IMR-90 (cell line): Measurements from ENCODE around the gene FUT7. TPM values are rescaled to one million over a fixed set of nuclear protein-coding genes. Genes with fewer than 3 reads are reported as not detected.

Experiments used
- ATAC-seq: fragments of 200-7000 bp; cut with Tn5 transposase; 2 replicates; pipeline ENCODE4 v1.9.1; 2020; ENCODE audit warnings: low read depth, mild to moderate bottlenecking, moderate library complexity
- BruUV-seq: library from RNA; stranded (reverse); fragments of 400-500 nt; replicated peaks from 2 replicates; lab custom pipeline; 2021; lab: Mats Ljungman, UMichigan
- CTCF ChIA-PET: fragments of 300-600 bp; formaldehyde crosslinking; extraction: SDS; loops from one replicate; lab custom pipeline; 2021; ENCODE audit warnings: antibody characterized with exemption; lab: Yijun Ruan, JAX
- POLR2A ChIA-PET: fragments of 300-600 bp; sonication (Branson Sonifier 250); formaldehyde crosslinking; loops from one replicate; lab custom pipeline; 2022; ENCODE audit warnings: antibody characterized with exemption; ENCODE audit not compliant: unreplicated experiment; lab: Charles Lee
- DNase-seq: peaks from one replicate; pipeline ENCODE4 v3.0.0; 2013
- H2AFZ ChIP-seq: replicated peaks from 2 replicates; pipeline ENCODE3; 2013; ENCODE audit warnings: low read length, mild to moderate bottlenecking; ENCODE audit not compliant: poor library complexity
- H2AK5ac ChIP-seq: 2 replicates; pipeline ENCODE4 v1.6.1; 2013; ENCODE audit warnings: low read depth, low read length, inconsistent platforms
- H2AK9ac ChIP-seq: replicated peaks from 2 replicates; pipeline ENCODE3; 2013; ENCODE audit warnings: mild to moderate bottlenecking, low read depth, low read length, moderate library complexity; ENCODE audit not compliant: poor library complexity
- H2BK120ac ChIP-seq: 2 replicates; pipeline ENCODE4 v1.6.1; 2013; ENCODE audit warnings: low read depth, low read length, inconsistent platforms
- H2BK15ac ChIP-seq: 3 replicates; pipeline ENCODE4 v1.6.1; 2013; ENCODE audit warnings: low read depth, low read length, inconsistent platforms
- H2BK20ac ChIP-seq: 2 replicates; pipeline ENCODE4 v1.6.1; 2013; ENCODE audit warnings: low read depth, mild to moderate bottlenecking, inconsistent platforms, low read length, moderate library complexity
- H2BK5ac ChIP-seq: 2 replicates; pipeline ENCODE4 v1.6.1; 2013; ENCODE audit warnings: mild to moderate bottlenecking, low read depth, low read length, inconsistent platforms; ENCODE audit not compliant: poor library complexity, severe bottlenecking
- H3K14ac ChIP-seq: replicated peaks from 2 replicates; pipeline ENCODE4 v1.6.1; 2013; ENCODE audit warnings: low read depth, low read length, inconsistent platforms
- H3K18ac ChIP-seq: 2 replicates; pipeline ENCODE4 v1.6.1; 2013; ENCODE audit warnings: low read depth, low read length, control low read depth
- H3K23ac ChIP-seq: 2 replicates; pipeline ENCODE4 v1.6.1; 2013; ENCODE audit warnings: low read depth, low read length, inconsistent platforms
- H3K27ac ChIP-seq: 2 replicates; pipeline ENCODE4 v1.5.1; 2013; ENCODE audit warnings: mild to moderate bottlenecking, control low read depth, low read length; ENCODE audit not compliant: insufficient read depth
- H3K27me3 ChIP-seq: 2 replicates; pipeline ENCODE4 v1.6.1; 2013; ENCODE audit warnings: low read length; ENCODE audit not compliant: control insufficient read depth, insufficient read depth
- H3K36me3 ChIP-seq: 2 replicates; pipeline ENCODE4 v1.6.1; 2013; ENCODE audit warnings: low read length, mixed read lengths; ENCODE audit not compliant: control insufficient read depth, insufficient read depth
- H3K4ac ChIP-seq: 2 replicates; pipeline ENCODE4 v1.6.1; 2013; ENCODE audit warnings: low read depth, low read length, inconsistent platforms
- H3K4me1 ChIP-seq: 2 replicates; pipeline ENCODE4 v1.6.1; 2013; ENCODE audit warnings: low read length, mixed read lengths; ENCODE audit not compliant: control insufficient read depth, insufficient read depth
- H3K4me2 ChIP-seq: 2 replicates; pipeline ENCODE4 v1.6.1; 2013; ENCODE audit warnings: low read depth, mild to moderate bottlenecking, control low read depth, low read length, moderate library complexity
- H3K4me3 ChIP-seq: 2 replicates; pipeline ENCODE4 v1.5.1; 2013; ENCODE audit warnings: low read depth, mild to moderate bottlenecking, control low read depth, low read length, moderate library complexity; ENCODE audit not compliant: insufficient read depth
- H3K56ac ChIP-seq: 2 replicates; pipeline ENCODE4 v1.6.1; 2013; ENCODE audit warnings: low read length, inconsistent platforms; ENCODE audit not compliant: insufficient read depth; ENCODE audit errors: extremely low read depth
- H3K79me1 ChIP-seq, 2 experiments: 2 replicates each; pipeline ENCODE4 v1.6.1; 2013; ENCODE audit warnings: low read length in 2 of 2, inconsistent platforms in 1 of 2, low read depth in 1 of 2
- H3K9ac ChIP-seq: 2 replicates; pipeline ENCODE4 v1.6.1; 2013; ENCODE audit warnings: low read depth, low read length, control low read depth
- H3K9me1 ChIP-seq: 2 replicates; pipeline ENCODE4 v1.6.1; 2013; ENCODE audit warnings: low read length, inconsistent platforms; ENCODE audit not compliant: insufficient read depth
- H3K9me3 ChIP-seq: 2 replicates; pipeline ENCODE4 v1.6.1; 2013; ENCODE audit warnings: low read length; ENCODE audit not compliant: control insufficient read depth, insufficient read depth
- H4K20me1 ChIP-seq: 2 replicates; pipeline ENCODE4 v1.6.1; 2013; ENCODE audit warnings: low read length, inconsistent platforms; ENCODE audit not compliant: insufficient read depth
- H4K5ac ChIP-seq: 2 replicates; pipeline ENCODE4 v1.6.1; 2013; ENCODE audit warnings: mild to moderate bottlenecking, low read depth, low read length, control low read depth
- H4K8ac ChIP-seq, 2 experiments: 2 replicates each; pipeline ENCODE4 v1.6.1; 2013; ENCODE audit warnings: low read depth in 2 of 2, low read length in 2 of 2, control low read depth in 1 of 2, inconsistent platforms in 1 of 2
- H4K91ac ChIP-seq: 2 replicates; pipeline ENCODE4 v1.6.1; 2013; ENCODE audit warnings: low read depth, low read length, inconsistent platforms; ENCODE audit not compliant: insufficient read depth
- BHLHE40 ChIP-seq: fragments of 150-350 bp; IDR thresholded peaks from 2 replicates; pipeline ENCODE4 v1.6.1; 2016; ENCODE audit warnings: mild to moderate bottlenecking, low read depth, low read length
- CHD1 ChIP-seq: IDR thresholded peaks from 2 replicates; pipeline ENCODE4 v1.6.1; 2012; ENCODE audit warnings: low read depth, low read length, improper control_type of control experiment
- MAFK ChIP-seq: IDR thresholded peaks from 2 replicates; pipeline ENCODE4 v1.6.1; 2012; ENCODE audit warnings: low read depth, low read length, improper control_type of control experiment
- RCOR1 ChIP-seq: IDR thresholded peaks from 2 replicates; pipeline ENCODE4 v1.6.1; 2012; ENCODE audit warnings: mild to moderate bottlenecking, low read length, improper control_type of control experiment; ENCODE audit not compliant: insufficient replicate concordance
- RFX5 ChIP-seq: IDR thresholded peaks from 2 replicates; pipeline ENCODE4 v1.8.0; 2012; ENCODE audit warnings: low read depth, mild to moderate bottlenecking, low read length, moderate library complexity
- WGBS, 2 experiments: methylation state at CpG; one replicate each; pipeline versions ENCODE4 v1.1.5 to v1.1.7; 2013; ENCODE audit warnings: missing lambda C conversion rate in 2 of 2; ENCODE audit not compliant: insufficient read length in 1 of 2; ENCODE audit errors: extremely low coverage in 2 of 2; 5-methylcytosine and 5-hydroxymethylcytosine counted together
- dilution Hi-C: fragments of 300-500 bp; cut with HindIII; formaldehyde crosslinking; loops from one replicate; pipeline ENCODE4 v1.14.3; 2018; ENCODE audit warnings: low sequenced_read_pairs; ENCODE audit not compliant: unreplicated experiment
- in situ Hi-C: fragments of 300-500 bp; cut with MboI; formaldehyde crosslinking; loops from 3 replicates; pipeline ENCODE4 v1.14.3; 2019; ENCODE audit warnings: low sequenced_read_pairs, inconsistent platforms, mixed read lengths
- intact Hi-C: fragments of 100-400 bp; cut with micrococcal nuclease; formaldehyde crosslinking; loops from 2 replicates; pipeline ENCODE4 v1.10.0; 2022
- polyA plus RNA-seq, 3 experiments: library from polyadenylated mRNA; depleted of rRNA; stranded (reverse); fragments of >200 nt; gene quantifications; 2 replicates each; pipeline ENCODE4 v1.2.3, GENCODE V29; 2012; ENCODE audit warnings: low replicate concordance in 1 of 3
- total RNA-seq: library from RNA; depleted of rRNA; stranded (reverse); fragments of >200 nt; gene quantifications from 2 replicates; pipeline ENCODE4 v1.2.3, GENCODE V29; 2012
- TF ChIP-seq, protein P1 (sequence below): fragments of 150-350 bp; IDR thresholded peaks from 2 replicates; pipeline ENCODE4 v1.6.1; 2016; ENCODE audit warnings: low read depth, mild to moderate bottlenecking, low read length, moderate library complexity, borderline replicate concordance

FUT7 gene
- total and polyA plus RNA-seq, 2 of the 4 experiments (the other 2 are of a cell fraction) = not detected

DNA sequence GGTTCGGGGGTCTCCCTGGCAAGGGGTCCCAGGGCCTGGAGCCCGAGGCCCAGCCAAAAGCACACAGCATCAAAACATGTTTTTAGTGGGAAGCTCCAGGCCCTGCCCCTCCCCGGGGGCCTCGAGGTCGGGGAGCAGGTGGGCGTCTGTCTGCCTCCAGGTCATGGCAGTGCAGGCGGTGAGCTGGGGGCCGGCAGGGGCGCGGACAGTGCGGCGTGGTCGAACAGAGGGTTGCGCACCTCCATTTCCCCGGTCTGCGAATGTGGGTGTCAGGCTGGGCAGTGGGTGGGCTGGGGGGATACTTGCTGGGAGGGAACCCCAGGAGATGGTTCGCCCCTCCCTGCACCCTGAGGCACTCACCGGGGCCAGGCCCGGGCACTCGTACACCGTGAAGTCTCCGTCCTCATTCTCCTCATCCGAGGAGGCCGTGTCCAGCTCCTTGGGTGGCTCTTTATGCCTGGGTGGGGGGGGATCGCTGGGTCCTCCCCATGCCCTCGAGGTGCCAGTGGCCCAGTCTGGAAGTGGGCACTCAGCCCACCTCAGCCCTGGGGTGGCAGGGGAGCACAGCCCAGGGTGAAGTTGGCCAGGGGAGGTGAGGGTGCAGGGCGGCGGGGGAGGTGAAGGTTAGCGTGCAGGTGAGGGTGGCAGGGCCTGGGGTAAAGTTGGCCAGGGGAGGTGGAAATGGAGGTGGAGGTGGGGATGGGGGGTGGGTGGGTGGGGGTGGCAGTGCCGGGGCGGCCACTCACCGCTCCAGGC, 7.9 kb upstream of the FUT7 start:
- Histone ChIP-seq H3K4me3 (no peak overlapping the region), H3K27ac (no peak overlapping the region), H3K9ac (no peak overlapping the region), H2BK120ac (no peak overlapping the region), H3K4me1 (peaks cover 8% of the 10 kb centered on the region), H2AK5ac (no peak overlapping the region), H3K23ac (no peak overlapping the region), H3K79me1 (peaks cover 2 to 13% of the 10 kb centered on the region in 2 experiments; a peak in 3 of 4 replicates), H3K56ac (no peak overlapping the region), H3K9me3 (no peaks in the 10 kb centered on the region), H3K4me2 (no peak overlapping the region), H3K27me3 (no peaks in the 10 kb centered on the region), H4K8ac (no peak overlapping the region), H2BK15ac (no peak overlapping the region), H2BK20ac (no peak overlapping the region), H4K91ac (no peak overlapping the region), H3K9me1 (no peaks in the 10 kb centered on the region), H3K18ac (no peak overlapping the region), H3K4ac (no peak overlapping the region), H2BK5ac (no peak overlapping the region), H2AK9ac (no peak overlapping the region), H4K20me1 (peaks cover 25% of the 10 kb centered on the region), H4K5ac (no peak overlapping the region), H3K14ac (no peak overlapping the region), H3K36me3 (peaks cover 17% of the 10 kb centered on the region), H2AFZ (no peak overlapping the region)
- 78% methylated on average over 7 of the region's 32 CpGs; no CpG with 5 or more reads in 1 of the 2 experiments for WGBS, 2 experiments
- DNase-seq (no peak), ATAC-seq (no peak)
- in situ Hi-C loops (loop anchor here (10.0 kb wide), 1 partner anchor 255 kb away; no protein-coding TSS in a partner anchor), intact Hi-C loops (no loop called here), dilution Hi-C loops (no loop called here)
- ChIA-PET CTCF (no interaction called here), POLR2A (no interaction called here)
- TF ChIP-seq RFX5 (no peak), MAFK (no peak), BHLHE40 (no peak), CHD1 (no peak), RCOR1 (no peak)
- TF ChIP-seq, protein P1, sequence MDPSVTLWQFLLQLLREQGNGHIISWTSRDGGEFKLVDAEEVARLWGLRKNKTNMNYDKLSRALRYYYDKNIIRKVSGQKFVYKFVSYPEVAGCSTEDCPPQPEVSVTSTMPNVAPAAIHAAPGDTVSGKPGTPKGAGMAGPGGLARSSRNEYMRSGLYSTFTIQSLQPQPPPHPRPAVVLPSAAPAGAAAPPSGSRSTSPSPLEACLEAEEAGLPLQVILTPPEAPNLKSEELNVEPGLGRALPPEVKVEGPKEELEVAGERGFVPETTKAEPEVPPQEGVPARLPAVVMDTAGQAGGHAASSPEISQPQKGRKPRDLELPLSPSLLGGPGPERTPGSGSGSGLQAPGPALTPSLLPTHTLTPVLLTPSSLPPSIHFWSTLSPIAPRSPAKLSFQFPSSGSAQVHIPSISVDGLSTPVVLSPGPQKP = no peak
- BruUV-seq = TSS peak; percentile 71
